Fibroblast of gingiva (primary cell): ENCODE results near the gene ZIC4.
A peak's percentile ranks its signal among the peaks of the same experiment; 100 is the strongest.

Source experiments
- DNase-seq: peaks from one replicate; pipeline ENCODE4 v3.0.0-alpha.2; 2011; ENCODE audit warnings: low read depth

The ZIC4 gene

DNA sequence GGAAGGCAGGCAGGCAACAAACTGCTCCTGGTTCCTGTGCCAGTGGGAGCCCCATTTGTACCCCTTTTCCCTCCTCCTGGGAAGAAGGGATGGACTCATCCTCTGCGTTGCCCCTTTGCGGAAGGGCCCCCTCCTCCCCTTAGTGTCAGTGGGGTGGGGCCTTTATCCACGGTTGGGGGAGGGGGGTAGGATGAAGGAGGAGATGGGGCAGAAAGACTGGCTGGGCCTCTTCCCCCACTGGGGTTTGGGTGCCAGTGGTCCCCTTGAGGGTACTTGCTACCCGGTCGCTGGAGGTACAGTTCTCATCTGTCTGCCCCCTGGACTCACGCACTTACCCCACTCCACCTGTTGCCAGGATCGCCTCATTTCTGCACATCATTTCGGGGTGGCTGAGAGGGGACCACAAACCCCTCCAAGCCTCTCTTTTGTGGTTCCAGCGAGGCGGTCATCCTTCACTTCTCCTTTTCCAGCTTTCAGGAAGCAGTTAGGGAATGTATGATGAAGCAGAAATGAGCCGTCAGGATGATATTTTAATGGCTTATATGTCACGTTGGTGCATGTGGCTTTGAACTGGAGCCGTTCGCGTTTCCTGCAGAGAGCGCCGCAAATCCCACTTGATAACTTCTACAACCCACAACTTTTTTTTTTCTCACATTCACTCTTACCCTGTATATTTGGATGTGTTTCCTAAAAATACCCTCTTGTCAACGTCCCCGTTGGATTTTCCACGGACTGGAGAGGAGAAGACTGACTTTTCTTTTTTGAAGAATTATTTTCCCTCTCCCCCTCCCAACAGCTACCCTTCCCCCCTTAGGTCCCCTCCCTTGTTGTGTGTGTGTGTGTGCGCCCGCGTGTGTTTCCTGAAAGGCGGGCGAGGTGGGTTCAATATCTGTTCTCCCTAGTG is at the start of gene ZIC4:
TSS of gene ZIC4 (minus strand) at position 516 of the 904 bp plus-strand sequence. CDS start 3,746 bp downstream, outside the sequence.
- no peak for DNase-seq

DNA sequence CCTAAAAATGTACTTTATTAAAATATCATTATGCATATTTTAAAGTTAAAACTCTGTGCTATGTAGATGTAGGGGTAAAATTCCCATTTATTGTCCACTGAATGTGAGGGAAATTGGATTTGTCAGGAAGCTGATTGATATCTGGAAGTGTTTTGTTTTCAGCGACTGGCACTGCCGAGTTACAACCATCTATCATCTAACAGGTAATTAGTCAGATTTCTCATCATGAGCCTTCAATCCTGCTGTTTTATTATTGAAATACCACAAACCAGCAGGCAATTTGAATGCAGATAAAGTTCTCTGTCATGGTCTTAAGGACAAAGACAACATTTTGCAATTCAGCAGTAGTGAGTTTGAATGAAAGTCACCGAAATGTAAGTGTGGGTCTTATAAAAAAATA is 43.3 kb upstream of the ZIC4 start:
- no peak for DNase-seq

DNA sequence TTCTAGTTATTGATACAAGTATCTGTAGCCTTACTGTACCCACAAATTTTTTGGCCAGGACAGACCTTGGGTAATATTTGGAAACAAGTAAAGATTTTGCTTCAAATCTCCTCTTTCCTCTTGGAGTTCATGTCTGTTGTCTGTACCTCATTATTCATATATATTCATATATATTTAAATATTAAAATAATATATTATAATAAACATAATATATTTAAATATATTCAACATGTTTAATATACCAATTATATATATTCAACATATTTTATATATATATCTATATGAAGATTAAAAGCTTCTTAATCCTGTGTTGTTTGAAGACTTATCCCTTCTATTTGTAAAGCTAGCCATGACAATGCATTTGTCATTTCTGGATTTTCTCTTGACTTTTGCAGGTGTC is 40.9 kb upstream of the ZIC4 start:
- no peak for DNase-seq

DNA sequence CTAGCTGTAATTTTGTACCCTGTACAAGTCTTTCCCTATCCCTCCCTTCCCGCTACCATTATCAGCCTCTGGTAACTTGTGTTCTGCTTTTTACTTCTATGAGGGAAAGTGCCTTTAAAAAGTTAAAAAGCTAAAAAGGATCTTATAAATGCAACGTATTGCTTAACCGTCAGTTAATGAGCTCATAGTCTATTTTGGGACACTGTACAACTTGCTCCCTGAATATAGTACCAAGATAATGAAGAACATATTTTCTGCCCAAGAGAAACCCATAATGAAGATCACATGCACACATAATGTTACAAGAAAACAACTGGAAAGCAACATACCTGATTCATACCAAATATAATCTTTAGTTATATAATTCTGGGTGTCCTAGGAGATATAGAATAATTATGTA is 25.4 kb upstream of the ZIC4 start:
- peak; percentile 82 for DNase-seq

DNA sequence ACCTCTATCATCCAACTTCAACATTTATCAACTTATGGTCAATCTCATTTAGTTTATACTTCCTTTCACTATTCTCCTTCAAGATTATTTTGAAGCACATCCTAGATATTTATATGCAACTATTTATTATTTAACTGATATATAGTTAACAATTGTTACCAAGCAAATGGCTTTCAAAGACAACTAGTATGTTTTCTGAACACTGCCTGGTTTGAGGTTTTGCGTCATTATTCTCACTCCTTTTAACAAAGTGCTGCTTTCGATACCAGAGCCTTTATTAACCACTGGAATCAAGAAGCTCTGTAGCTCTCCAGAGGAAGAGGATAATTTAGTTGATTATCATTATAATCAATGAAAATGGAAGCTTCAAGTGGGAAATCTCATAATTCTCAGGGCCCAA is 22.4 kb upstream of the ZIC4 start:
- no peak for DNase-seq

DNA sequence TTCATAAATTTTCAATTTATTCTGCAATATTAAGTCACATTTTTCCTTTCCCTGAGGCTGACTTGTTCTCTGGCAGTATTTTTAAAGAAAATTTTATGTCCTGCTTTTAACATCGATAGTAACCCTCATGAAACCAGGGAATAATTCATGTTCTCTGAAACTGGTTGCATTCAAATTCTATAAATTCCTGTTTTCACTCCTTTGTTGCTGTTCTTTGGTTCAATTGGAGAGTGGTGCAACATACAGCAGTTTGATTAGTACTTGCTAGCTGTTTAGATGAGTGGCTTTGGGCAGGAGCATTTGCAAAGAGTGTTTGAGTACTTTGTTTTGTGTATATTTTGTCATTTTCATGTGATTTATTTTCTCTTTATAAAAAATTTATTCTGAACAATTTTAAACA is 22.0 kb upstream of the ZIC4 start:
- no peak for DNase-seq

DNA sequence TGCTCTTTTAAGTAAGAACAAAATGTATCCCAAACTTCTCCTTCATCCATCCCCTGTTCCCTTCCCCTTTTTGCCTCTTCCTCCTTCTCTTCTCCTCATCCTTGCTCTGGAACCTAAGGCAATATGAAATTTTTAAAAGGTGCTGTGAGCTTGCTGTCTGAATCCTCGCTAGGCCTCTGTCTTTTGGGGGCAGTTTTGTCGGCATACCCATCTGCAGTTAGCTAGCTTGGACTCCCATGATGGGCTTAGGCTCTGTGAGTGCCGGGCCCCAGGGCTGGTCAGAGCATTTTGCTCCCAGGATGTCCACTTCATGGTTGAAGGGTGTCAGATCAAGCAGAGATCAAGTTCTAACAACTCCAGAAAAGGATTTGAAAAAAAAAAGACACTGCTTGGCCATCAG is 21.4 kb upstream of the ZIC4 start:
- no peak for DNase-seq

DNA sequence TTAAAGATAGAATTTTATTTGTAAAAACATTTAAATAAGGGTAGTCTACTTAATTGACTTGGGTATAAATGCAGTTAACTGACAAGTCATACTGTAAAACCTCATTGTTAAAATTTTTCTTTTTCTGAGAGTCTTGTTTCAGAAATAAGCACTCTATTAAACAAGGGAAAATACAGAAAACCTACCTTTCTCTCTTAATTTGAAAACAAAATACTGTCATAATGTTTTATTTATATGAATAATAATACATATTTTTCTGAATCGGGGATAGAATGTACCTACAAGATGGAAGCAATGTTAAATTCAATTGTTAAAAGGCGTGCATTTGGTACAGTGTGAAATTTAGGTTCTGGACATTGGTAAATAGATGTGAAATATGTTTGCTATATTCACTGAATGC is 20.6 kb upstream of the ZIC4 start:
- no peak for DNase-seq

DNA sequence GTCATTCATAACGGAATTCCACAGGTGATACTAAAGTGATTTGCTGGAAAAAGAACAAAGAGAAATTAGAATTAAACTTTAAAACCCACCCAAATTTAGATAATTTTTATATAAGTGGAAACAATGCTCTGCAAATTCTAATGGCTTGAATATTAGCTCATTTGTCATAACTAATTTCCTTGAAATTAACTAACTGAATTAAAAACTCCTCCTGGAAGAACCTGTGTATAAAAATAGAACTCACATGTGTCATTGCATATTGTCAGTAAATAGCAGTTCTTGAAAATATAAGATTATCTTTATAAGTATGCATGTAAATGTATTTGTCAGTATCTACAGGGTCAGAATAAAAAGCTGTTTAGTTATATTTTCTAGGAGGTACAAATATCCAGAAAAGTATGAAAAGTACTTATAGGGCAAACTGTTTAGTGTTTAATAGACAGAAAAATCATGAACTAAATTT is 19.1 kb upstream of the ZIC4 start:
- no peak for DNase-seq

DNA sequence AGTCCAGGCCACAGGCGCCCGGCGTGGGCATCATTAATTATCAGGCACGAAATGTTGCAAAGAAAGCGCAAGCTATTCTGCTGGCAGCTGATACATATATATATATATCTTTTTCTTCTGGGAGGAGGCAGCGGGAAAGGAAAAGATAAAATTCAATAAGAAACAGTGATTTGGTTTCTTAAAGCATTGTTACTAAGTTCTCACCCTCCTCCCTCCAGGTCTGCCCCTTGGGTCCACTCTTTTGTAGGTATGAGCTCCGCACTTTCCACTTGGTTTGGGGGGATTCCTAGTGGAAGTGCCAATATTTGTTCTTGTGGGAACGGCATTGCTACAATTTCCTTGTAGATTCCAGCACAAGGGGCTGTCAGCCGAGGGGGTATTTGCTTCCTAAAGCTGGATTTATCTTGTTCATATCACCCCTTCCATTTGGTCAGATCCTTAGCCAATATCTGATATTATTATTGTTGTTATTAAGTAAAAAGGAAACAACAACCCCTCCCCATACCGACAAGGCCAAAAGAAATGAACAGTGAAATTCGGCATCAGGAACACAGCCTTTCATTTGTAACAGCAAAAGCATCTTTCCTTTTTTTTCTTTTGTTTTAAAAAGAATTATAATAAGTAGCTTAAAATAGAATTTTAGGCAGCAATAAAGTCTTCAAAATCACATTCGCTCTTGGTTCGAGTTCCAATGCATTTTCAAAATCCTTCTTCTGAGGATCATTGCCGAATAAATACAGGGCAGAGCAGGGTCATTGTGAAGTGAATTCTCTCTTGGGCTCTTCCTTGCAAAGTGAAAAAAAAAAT is 18.4 kb upstream of the ZIC4 start:
- DNase-seq: no peak

DNA sequence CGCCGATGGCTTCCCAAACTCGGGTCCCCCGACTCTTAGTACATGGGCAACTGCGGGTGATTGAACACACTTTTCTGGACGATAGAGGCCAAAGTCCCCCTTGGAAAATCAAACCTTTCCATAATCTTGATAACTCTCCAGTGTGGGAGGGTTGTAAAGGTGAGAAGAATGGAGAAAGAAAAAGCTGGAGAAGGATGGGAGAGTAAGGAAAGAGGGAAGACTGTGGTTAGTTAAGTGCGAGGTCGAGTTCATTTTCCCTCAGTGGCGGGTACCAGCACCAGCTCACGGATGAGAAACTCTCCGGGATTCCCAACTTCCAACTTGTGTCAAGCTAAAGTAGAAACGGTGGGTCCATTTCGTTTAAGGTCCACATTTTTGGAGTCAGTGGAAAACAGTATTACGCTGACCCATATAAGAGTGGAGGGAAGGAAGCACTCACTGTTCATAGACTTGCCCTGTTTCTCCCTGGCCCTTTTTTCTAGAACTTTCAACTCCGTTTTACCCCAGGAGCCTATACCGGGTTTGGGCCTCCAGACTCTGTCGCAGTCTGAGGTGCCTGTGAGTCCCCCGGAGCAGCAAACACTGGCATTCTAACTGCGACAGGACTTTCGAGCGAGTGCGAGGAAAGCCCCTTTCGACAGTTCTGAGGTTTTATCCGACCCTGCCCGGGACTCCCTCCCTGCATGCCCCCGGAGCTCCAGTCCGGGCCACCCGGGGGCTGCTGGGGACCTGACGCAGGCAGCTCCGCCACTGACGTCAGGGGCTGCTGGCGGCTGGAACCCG is 17.6 kb upstream of the ZIC4 start:
- no peak for DNase-seq

DNA sequence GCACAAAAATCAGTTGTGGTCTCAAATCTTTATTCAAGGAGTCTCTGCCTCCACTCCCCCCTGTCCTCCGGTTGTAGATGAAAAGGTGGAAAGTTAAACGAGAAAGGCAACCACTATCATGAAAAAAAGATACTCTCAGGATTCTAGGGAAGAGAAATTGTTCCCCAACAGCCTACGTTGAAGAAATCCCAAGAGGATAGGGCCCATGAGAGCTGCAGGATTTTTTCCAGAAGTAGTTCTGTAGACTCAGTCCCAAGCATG is 17.1 kb upstream of the ZIC4 start:
- no peak for DNase-seq

DNA sequence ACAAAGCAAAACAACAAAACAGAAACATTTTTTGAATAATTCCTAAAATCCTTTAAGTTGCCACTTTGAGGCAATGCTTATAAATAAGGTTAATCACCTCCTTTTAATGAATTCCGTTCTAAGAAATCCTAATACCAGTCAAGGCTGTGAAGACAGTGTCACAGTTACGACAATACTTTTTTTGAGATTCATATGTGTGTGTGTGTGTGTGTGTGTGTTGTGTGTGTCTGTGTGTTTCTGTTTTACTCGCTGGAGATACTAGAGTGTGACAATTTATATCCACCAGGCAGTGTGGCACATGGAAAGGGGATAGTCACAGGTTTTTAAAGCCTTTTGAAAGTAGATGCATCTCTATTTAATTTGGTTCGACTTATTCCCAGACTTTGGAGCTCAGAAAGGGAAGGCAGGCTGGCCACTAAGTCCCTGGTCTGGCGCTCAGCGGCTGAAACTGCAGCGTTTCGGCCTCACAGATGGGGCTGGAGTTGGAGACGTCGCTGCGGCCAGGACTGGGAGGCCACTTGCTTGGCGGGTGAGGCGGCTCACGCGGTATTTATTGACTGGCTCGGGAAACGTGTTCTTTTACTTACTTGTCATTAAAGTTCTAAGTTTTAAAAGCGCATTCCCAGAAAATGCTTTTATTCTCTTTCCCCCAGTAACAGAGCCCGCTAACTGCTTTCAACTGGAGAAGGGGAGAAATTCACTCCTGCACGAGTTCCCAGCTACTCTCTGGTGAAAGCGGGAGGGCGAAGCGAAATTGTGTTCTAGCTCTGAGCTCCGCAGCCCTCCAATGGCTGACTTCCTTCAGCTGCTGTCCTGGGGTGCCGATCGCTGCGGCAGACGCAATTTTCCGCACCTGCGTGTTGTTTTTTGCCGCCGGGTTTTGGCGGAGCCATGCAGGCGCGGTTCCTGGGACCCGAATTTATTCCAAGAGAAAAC is 16.5 kb upstream of the ZIC4 start:
- no peak for DNase-seq

DNA sequence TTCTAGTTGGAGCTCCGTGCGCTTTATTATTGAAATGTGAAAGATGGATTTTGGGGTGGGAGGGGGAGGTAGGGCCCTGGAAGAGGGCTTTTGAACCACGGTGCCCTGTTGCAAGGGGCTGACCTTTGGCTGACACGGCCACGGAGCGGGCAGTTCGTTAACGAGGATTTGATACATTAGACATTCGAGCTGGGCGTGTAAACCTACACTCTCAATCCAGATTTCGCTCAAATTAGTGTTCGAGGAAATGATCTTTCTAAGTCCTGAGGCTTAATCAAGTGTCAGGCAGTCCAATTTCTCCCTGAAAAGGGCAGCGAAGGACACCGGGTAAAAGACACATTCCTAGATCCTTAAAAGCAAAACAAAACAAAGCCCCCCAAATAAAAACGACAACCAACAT is 15.9 kb upstream of the ZIC4 start:
- DNase-seq: no peak

DNA sequence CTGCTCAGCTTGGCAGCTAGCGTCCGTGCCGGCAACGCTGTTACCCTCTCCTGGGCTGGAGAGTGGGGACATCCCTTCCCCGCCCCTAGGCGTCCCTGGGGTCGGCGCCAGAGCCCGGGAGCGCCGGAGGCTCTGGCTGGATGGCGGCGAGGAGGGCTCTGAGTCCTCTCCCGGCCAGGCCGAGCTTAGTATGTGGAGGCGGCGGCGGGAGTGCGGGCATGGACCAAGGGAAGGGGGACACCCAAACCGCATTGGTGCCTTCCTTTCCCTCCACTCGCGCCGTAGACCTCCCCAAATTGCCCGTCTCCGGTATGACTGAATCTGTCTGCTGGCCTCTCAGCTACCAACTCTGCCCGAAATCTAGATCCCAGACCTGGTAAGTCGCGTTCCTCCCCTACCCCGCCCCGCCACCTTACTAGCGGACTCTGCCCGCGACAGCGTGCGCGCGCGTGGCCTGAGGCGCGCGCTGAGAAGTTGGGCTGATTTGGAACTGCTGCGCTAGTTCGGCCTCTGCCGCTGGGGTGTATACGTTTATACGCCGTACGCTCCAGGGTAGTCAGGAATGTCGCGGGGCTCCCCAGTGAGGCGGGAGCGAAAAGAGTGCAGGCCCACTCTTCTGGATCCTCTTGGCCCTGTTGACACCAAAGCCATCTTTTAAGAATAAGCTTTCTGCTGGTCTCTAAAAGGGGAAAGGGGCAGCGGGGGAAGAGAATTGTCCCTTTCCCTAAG is 15.0 kb upstream of the ZIC4 start:
- DNase-seq: no peak

DNA sequence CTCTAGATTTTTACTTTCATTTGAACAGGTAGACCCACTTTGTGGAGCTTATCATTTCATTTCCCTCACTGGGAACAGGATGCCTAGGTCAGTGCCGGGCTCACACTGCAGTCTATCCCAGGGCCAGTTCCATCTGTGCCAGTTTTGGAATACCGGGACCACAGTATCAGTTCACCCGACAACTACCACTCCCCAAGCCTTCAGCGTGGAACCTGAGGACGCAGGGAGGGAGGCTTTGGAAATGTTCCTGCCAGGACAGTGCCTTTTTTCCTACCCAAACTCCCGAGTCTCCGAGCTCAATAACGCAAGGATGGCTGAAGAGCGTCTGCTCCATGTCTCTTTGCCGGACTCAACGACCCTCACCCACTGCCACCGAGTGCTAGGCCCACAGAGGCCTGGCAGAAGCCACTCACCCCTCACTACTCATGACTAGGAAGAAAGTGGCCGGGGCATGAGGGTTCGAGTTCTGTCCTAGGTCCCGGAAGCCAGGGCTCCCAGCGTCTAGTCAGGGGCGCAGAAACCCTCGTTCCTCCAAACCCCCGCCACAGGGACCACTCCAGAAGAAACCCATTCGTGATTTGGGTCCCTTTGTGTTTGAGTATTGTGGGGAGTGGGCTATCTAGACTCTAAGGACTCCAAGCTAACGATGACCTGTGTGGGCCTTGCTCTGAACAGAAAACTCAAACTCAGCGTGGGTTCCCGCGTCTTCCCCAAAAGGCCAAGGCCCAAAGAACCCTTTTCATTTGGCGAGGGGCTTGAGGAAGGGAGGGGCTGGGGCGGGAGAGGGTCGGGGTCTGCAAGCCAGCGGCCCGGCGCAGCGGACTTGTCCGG is 14.2 kb upstream of the ZIC4 start:
- no peak for DNase-seq

DNA sequence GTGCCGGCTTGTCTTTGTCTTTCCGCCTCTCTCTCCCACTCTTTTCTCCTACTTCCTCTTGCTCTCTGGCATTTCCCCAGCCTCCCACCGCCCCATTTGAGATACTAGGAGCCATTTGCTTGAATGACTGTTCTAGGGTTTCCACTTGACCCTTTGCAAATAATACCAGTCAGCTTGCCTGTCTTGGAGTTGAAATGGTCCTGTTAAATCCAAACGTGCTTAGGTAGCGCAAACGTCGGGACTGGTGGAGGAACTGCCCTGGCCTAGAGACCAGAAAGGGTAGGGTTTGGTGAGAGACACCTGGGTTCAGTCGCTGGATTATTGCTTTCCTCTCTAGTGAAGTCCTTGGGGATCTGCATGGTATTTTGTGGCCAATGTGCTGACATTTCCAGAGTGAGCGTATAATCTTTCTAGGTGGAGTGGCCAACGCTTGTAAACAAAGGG is 13.5 kb upstream of the ZIC4 start:
- DNase-seq: no peak

DNA sequence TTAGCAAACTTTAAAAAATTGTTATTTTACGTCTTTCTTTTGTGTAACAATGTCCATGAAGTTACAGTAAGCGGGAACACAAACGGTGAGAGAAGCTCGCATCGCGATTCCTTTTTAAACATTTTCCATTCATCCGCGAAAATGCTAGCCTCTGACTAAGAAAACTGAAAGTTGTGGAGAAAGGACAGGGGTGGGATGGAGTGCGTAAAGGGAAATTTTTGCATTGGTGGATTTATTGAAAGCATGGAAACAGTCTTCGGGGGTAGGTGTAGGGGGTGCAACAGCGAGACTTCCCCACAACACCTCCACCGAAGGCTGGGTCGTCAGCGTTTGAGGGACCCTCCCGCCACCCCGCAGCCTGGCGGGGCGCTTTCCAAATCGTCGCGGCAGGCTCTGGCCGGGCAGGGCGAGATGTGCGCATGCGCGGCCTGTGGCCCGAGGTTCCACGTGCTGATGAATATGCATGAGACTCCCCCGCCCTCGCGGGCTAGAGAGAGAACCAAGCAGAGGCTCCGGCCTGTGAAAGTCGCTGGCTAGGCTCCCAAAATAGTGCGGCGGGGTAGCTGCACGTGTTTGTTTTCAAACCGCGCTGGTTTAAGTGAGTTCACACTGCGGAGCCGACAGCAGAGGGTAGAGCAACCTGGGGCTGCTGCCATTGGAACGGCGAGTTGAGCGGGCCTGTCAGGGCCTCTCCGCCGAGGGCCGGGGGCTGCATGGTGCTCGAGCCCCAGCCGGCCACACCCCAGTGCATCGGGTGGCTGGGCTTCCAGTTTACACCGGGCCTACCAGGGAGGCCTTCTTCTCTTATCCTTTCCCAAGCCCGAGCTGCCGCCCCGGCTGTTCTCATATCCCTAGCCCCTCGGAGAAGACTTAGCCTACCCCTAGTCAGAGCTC is 12.7 kb upstream of the ZIC4 start:
- DNase-seq: peak; percentile 22

DNA sequence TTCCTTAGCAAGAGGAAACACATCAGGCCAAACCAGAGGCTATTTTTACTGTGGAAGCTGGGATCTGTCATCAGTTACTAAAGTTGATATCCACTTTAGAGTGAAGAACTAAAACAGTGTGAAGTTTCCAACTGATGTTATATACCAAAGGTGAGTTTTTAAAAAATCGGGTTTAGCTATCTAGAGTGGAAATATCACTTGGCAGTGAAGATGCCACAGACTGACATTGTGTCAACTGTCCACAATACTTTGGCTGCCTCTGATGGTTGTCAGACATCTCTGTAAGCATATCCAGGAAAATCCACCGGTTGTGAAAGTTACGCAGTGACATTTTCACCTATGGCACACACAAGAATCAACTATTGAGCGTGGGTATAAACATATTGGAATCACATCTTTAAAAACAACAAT is 12.0 kb upstream of the ZIC4 start:
- no peak for DNase-seq
